ENCODE data around the gene ECSCR. TPM values are rescaled to one million over a fixed set of nuclear protein-coding genes. Genes with fewer than 3 reads are reported as not detected.
A peak's percentile ranks its signal among the peaks of the same experiment; 100 is the strongest.

ECSCR gene
- total RNA-seq, 2 experiments from 2014 or later = not detected

DNA sequence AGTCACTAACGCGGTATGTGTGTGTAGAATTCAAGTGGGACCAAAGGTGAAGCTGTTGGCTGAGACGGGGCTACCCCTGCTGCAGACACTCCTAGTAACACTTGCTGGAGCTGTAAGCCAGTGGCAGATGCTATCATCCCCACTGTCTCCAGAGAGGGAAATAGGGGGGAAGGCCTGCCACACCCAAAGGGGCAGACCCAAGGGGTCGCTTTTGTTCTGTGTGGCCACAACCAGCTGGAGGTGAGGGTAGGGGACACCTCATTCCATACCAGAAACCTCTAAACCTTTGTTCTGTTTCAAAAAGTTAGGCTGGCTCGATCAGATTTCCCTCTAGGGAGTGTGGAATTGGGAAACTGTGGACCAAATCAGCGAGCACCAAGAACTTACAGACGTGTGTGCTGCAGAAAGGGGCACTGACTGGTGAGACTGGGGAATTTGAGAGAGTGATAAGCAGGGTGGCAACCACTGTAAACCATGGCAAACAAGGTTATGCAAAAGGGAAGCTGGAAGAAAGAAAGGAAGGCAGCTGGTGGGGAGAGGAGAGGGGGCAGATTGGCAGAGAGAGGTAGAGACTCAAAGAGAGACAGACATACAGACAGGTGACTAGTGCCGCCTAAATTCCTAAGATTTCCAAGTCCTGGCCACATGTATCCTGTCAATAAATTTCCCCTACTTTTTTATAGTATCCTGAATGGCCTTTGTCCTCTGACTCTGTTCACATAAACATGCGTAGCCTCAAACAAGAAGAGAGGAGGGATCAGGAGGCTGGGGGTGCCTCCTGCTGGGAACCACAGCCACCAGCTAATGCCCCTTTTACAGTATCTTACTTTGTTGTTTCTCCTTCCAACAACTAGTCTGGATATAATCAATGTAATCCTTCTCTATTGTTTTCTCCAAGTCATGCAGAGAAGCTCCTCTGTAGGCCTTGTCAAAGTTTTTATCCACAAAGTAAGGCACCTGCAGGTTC lies 43.0 kb downstream of the ECSCR start:
- ChIA-PET POLR2A (interaction anchor here (1.4 to 1.6 kb wide), 2 partner anchors 63 to 94 kb away, joined by 4 to 6 read pairs; partner anchors contain the start of gene STING1), CTCF (interaction anchor here (0.9 to 18.4 kb wide), 10 partner anchors 9 to 145 kb away, joined by 3 to 538 read pairs (median 8); partner anchors contain the start of gene SPATA24)
- peaks cover 14% of the 10 kb centered on the region for H3K36me3 Mint-ChIP-seq (ENCODE audit: low read depth)
- H3K4me1 Mint-ChIP-seq (ENCODE audit: low read depth) = peaks cover 44% of the 10 kb centered on the region
- no peak overlapping the region for H3K4me3 Mint-ChIP-seq
- H3K9me3 Mint-ChIP-seq (ENCODE audit: insufficient read depth) = no peaks in the 10 kb centered on the region
- no peak for DNase-seq
- ATAC-seq = no peak
- H3K27ac Mint-ChIP-seq = no peak overlapping the region
- H3K27me3 Mint-ChIP-seq (ENCODE audit: low read depth) = no peaks in the 10 kb centered on the region

DNA sequence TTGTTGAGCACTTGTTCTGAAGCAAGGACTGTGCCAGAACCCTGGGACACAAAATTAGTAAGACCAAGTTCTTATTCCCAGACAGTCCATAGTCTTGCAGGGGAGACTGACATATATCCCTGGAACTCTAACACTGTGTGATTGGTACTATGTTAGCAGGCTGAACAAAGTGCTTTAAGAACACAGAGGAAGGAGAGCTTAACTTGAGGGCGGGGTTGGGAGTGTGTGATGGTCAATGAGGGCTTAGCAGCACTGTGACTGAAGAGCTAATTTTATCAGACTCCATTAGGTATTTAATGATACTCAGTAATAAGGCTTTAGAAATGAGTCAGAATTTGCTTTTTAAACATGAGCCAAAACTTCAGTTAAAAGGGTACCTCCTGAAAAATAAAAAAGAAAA lies 43.8 kb downstream of the ECSCR start:
- H3K4me3 Mint-ChIP-seq = no peak overlapping the region
- H3K9me3 Mint-ChIP-seq (ENCODE audit: insufficient read depth) = no peaks in the 10 kb centered on the region
- H3K27me3 Mint-ChIP-seq (ENCODE audit: low read depth) = no peaks in the 10 kb centered on the region
- no peak overlapping the region for H3K27ac Mint-ChIP-seq
- no peak for ATAC-seq
- POLR2A ChIA-PET = no interaction called here
- peaks cover 10% of the 10 kb centered on the region for H3K36me3 Mint-ChIP-seq (ENCODE audit: low read depth)
- H3K4me1 Mint-ChIP-seq (ENCODE audit: low read depth) = peaks cover 50% of the 10 kb centered on the region
- no peak for DNase-seq
- CTCF ChIA-PET = interaction anchor here (2.0 to 18.4 kb wide), 3 partner anchors 12 to 146 kb away, joined by 8 to 538 read pairs (median 21); no protein-coding TSS in a partner anchor

DNA sequence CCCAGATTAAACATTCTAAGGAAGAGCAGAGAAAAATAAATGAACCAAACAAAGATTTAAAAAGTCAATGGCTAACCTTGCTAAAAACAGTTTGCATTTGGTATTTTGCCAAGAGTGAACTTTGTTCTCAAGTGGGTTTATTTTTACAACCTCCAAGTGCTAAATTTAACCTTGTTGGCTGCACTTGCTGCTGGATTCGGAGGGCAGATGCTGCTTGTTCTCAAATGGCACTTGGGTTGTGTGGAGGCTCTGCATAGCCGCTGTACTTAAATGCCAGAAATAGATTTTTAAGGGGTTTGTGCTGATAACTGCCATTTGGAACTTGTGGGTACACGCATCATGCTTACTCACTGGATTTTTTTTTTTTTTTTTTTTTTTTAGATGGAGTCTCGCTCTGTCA lies 45.3 kb downstream of the ECSCR start:
- DNase-seq (no peak), ATAC-seq (no peak)
- no peaks in the 10 kb centered on the region for H3K9me3 Mint-ChIP-seq (ENCODE audit: insufficient read depth)
- ChIA-PET CTCF (interaction anchor here (1.0 to 18.4 kb wide), 3 partner anchors 14 to 100 kb away, joined by 3 to 538 read pairs (median 3); no protein-coding TSS in a partner anchor), POLR2A (interaction anchor here (1.8 kb wide), 1 partner anchor 11 kb away, joined by 9 read pairs; no protein-coding TSS in a partner anchor)
- peaks cover 59% of the 10 kb centered on the region for H3K4me1 Mint-ChIP-seq (ENCODE audit: low read depth)
- H3K27ac Mint-ChIP-seq = no peak overlapping the region
- no peak overlapping the region for H3K4me3 Mint-ChIP-seq
- H3K36me3 Mint-ChIP-seq (ENCODE audit: low read depth) = peaks cover 9% of the 10 kb centered on the region
- H3K27me3 Mint-ChIP-seq (ENCODE audit: low read depth) = no peaks in the 10 kb centered on the region

GRCh38 chr5:139416651-139417050 lies 45.9 kb downstream of the ECSCR start:
- Mint-ChIP-seq H3K36me3 (ENCODE audit: low read depth) (peaks cover 9% of the 10 kb centered on the region), H3K4me3 (no peak overlapping the region), H3K27ac (peak overlapping the region; percentile 37), H3K9me3 (ENCODE audit: insufficient read depth) (no peaks in the 10 kb centered on the region), H3K4me1 (ENCODE audit: low read depth) (peaks cover 58% of the 10 kb centered on the region), H3K27me3 (ENCODE audit: low read depth) (no peaks in the 10 kb centered on the region)
- POLR2A ChIA-PET = interaction anchor here (1.2 to 1.8 kb wide), 3 partner anchors 9 to 147 kb away, joined by 3 to 9 read pairs (median 3); no protein-coding TSS in a partner anchor
- no peak for ATAC-seq
- CTCF ChIA-PET = interaction anchor here (1.4 to 18.4 kb wide), 3 partner anchors 13 to 100 kb away, joined by 5 to 538 read pairs (median 7); partner anchors contain the start of genes PROB1 and SPATA24
- DNase-seq = no peak

DNA sequence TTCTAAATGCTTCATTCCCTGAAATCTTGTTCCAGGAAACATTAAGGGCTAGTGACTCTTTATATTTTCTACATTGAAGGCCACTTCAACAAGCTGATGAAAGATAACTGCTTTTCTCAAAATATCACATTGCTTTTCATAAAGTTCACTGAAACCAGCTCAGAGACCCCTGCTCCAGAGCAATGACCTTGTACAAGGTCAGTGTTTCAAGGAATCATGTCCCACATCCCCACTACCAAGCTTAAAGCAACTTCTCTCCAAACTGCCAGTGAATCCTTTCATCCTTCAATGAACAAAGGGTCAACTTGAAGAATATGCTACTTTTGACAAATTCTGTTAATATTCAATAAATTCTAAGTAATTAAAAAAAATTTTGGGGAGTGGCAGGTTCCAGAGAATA lies 46.7 kb downstream of the ECSCR start:
- DNase-seq = no peak
- ChIA-PET POLR2A (interaction anchor here (0.8 to 1.8 kb wide), 6 partner anchors 10 to 148 kb away, joined by 3 to 9 read pairs (median 3); partner anchors contain the start of gene MATR3), CTCF (interaction anchor here (1.1 to 18.4 kb wide), 4 partner anchors 12 to 159 kb away, joined by 3 to 538 read pairs (median 6); partner anchors contain the start of genes PROB1 and SPATA24)
- peak; percentile 28 for ATAC-seq
- H3K4me1 Mint-ChIP-seq (ENCODE audit: low read depth) = peaks cover 58% of the 10 kb centered on the region
- H3K4me3 Mint-ChIP-seq = peak overlapping the region; percentile 34
- peak overlapping the region; percentile 80 for H3K27ac Mint-ChIP-seq
- H3K27me3 Mint-ChIP-seq (ENCODE audit: low read depth) = no peaks in the 10 kb centered on the region
- no peaks in the 10 kb centered on the region for H3K9me3 Mint-ChIP-seq (ENCODE audit: insufficient read depth)
- peaks cover 9% of the 10 kb centered on the region for H3K36me3 Mint-ChIP-seq (ENCODE audit: low read depth)

GRCh38 chr5:139415221-139415861 lies 47.2 kb downstream of the ECSCR start:
- H3K27ac Mint-ChIP-seq = peak overlapping the region; percentile 80
- no peaks in the 10 kb centered on the region for H3K27me3 Mint-ChIP-seq (ENCODE audit: low read depth)
- ATAC-seq = peak; percentile 84
- H3K4me1 Mint-ChIP-seq (ENCODE audit: low read depth) = peaks cover 58% of the 10 kb centered on the region
- peaks cover 9% of the 10 kb centered on the region for H3K36me3 Mint-ChIP-seq (ENCODE audit: low read depth)
- H3K9me3 Mint-ChIP-seq (ENCODE audit: insufficient read depth) = no peaks in the 10 kb centered on the region
- ChIA-PET CTCF (interaction anchor here (0.6 to 18.4 kb wide), 7 partner anchors 12 to 160 kb away, joined by 3 to 538 read pairs (median 4); partner anchors contain the start of genes PROB1 and SPATA24), POLR2A (interaction anchor here (0.8 to 1.8 kb wide), 8 partner anchors 9 to 151 kb away, joined by 3 to 9 read pairs (median 3); partner anchors contain the start of genes MATR3 and SPATA24)
- H3K4me3 Mint-ChIP-seq = peak overlapping the region; percentile 34
- peak; percentile 43 for DNase-seq

DNA sequence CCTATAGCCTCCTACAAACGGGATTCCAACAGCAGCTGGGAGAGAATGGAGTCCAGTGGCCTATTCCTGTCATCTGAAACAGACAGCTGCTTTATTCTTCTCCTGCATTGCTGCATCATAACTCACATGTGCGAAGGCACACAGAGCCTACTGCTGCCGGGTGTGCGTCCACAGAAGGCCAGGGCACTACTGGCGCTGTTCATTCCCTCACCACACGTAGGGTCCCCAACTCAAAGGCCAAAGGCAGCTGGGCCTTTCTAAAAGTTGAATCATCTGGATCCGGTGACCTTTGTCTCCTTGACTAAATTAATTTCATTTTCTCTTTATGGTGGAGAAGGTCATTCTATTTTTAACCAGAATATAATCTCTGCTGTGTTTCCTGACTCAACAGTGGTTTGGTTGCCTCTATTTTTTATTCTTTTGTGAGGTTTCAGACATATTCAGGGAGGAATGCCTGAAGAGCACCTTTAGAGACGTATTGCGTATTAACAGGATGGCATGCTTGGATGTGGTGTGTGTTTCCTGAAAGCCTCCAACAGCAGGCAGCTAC lies 47.9 kb downstream of the ECSCR start:
- no peak for ATAC-seq
- CTCF ChIA-PET = interaction anchor here (0.6 to 18.4 kb wide), 9 partner anchors 8 to 219 kb away, joined by 3 to 538 read pairs (median 4); partner anchors contain the start of gene SPATA24
- peak overlapping the region; percentile 32 for H3K4me3 Mint-ChIP-seq
- no peaks in the 10 kb centered on the region for H3K9me3 Mint-ChIP-seq (ENCODE audit: insufficient read depth)
- peaks cover 58% of the 10 kb centered on the region for H3K4me1 Mint-ChIP-seq (ENCODE audit: low read depth)
- H3K27ac Mint-ChIP-seq = peak overlapping the region; percentile 80
- peaks cover 9% of the 10 kb centered on the region for H3K36me3 Mint-ChIP-seq (ENCODE audit: low read depth)
- POLR2A ChIA-PET = interaction anchor here (0.9 to 1.6 kb wide), 6 partner anchors 8 to 151 kb away, joined by 3 to 6 read pairs (median 3); partner anchors contain the start of genes PAIP2 and SPATA24
- no peak for DNase-seq
- H3K27me3 Mint-ChIP-seq (ENCODE audit: low read depth) = no peaks in the 10 kb centered on the region

- DNase-seq (no peak), ATAC-seq (no peak)
- Mint-ChIP-seq H3K4me3 (no peak overlapping the region), H3K4me1 (ENCODE audit: low read depth) (peaks cover 58% of the 10 kb centered on the region), H3K27me3 (ENCODE audit: low read depth) (no peaks in the 10 kb centered on the region), H3K36me3 (ENCODE audit: low read depth) (peaks cover 9% of the 10 kb centered on the region), H3K9me3 (ENCODE audit: insufficient read depth) (no peaks in the 10 kb centered on the region), H3K27ac (peak overlapping the region; percentile 30)
- ChIA-PET POLR2A (interaction anchor here (0.8 to 1.6 kb wide), 7 partner anchors 8 to 152 kb away, joined by 3 to 6 read pairs (median 3); partner anchors contain the start of genes PAIP2 and SPATA24), CTCF (interaction anchor here (0.9 to 18.4 kb wide), 9 partner anchors 9 to 220 kb away, joined by 3 to 538 read pairs (median 3); partner anchors contain the start of genes PAIP2 and SPATA24)
Measured at GRCh38 chr5:139413963-139414362, 48.6 kb downstream of the ECSCR start.

- POLR2A ChIA-PET = interaction anchor here (0.8 kb wide), 1 partner anchor 124 kb away, joined by 3 read pairs; no protein-coding TSS in a partner anchor
- Mint-ChIP-seq H3K4me3 (no peak overlapping the region), H3K27me3 (ENCODE audit: low read depth) (no peaks in the 10 kb centered on the region), H3K27ac (no peak overlapping the region), H3K9me3 (ENCODE audit: insufficient read depth) (no peaks in the 10 kb centered on the region), H3K36me3 (ENCODE audit: low read depth) (peaks cover 4% of the 10 kb centered on the region), H3K4me1 (ENCODE audit: low read depth) (peaks cover 51% of the 10 kb centered on the region)
- DNase-seq (no peak), ATAC-seq (no peak)
- CTCF ChIA-PET = interaction anchor here (1.0 to 18.4 kb wide), 4 partner anchors 9 to 220 kb away, joined by 3 to 538 read pairs (median 3); partner anchors contain the start of genes PAIP2 and SPATA24
Measured at GRCh38 chr5:139413153-139413552, 49.4 kb downstream of the ECSCR start.

- no peak overlapping the region for H3K27ac Mint-ChIP-seq
- H3K4me1 Mint-ChIP-seq (ENCODE audit: low read depth) = peaks cover 49% of the 10 kb centered on the region
- POLR2A ChIA-PET = interaction anchor here (0.6 kb wide), 2 partner anchors 116 to 759 kb away, joined by 3 to 4 read pairs; no protein-coding TSS in a partner anchor
- DNase-seq (no peak), ATAC-seq (no peak)
- H3K4me3 Mint-ChIP-seq = no peak overlapping the region
- H3K36me3 Mint-ChIP-seq (ENCODE audit: low read depth) = peaks cover 4% of the 10 kb centered on the region
- H3K9me3 Mint-ChIP-seq (ENCODE audit: insufficient read depth) = no peaks in the 10 kb centered on the region
- H3K27me3 Mint-ChIP-seq (ENCODE audit: low read depth) = no peaks in the 10 kb centered on the region
- CTCF ChIA-PET = interaction anchor here (0.6 to 18.4 kb wide), 5 partner anchors 9 to 154 kb away, joined by 3 to 538 read pairs (median 3); no protein-coding TSS in a partner anchor
Measured at GRCh38 chr5:139410993-139411828, 51.3 kb downstream of the ECSCR start.

Data from activated CD8-positive, alpha-beta T cell treated with anti-CD3 and anti-CD28 coated beads, Interleukin-2, amount 10 ng/mL, durations not matched to agents 7 days and 5 days (primary cell).